Stimulated activated CD8-positive, alpha-beta memory T cell treated with anti-CD3 and anti-CD28 coated beads, Interleukin-15, amount 100 ng/mL, for 1 hour (primary cell): ENCODE results near the gene SNAPIN.
"Not testable (repeated sequence)": the region's sequence is repeated elsewhere in the genome, so short reads cannot be mapped to it uniquely, and the experiment has no call there.

ENCODE experiments used
- DNase-seq: peaks from one replicate; pipeline ENCODE4 v3.0.0-alpha.2; 2020; ENCODE audit warnings: low read depth

Gene SNAPIN

GRCh38 chr1:153647346-153647714, 11.2 kb upstream of the SNAPIN start:
- no peak for DNase-seq

- DNase-seq: no peak
These were observed 10.4 kb upstream of the SNAPIN start for GRCh38 chr1:153648000-153648643.

GRCh38 chr1:153649137-153649862, 9.2 kb upstream of the SNAPIN start:
- no peak for DNase-seq

GRCh38 chr1:153649863-153650235, 8.7 kb upstream of the SNAPIN start:
- DNase-seq: no peak

- DNase-seq: no peak
These were observed 6.7 kb upstream of the SNAPIN start for GRCh38 chr1:153651771-153652170.

GRCh38 chr1:153652805-153653500, 5.5 kb upstream of the SNAPIN start:
- DNase-seq: no peak

- DNase-seq: no peak
These were observed 3.2 kb upstream of the SNAPIN start for GRCh38 chr1:153655333-153655732.

GRCh38 chr1:153659175-153659534, 652 bp downstream of the SNAPIN start:
- no peak for DNase-seq

- DNase-seq: no peak
These were observed 1.2 kb downstream of the SNAPIN start for GRCh38 chr1:153659656-153660055.

- DNase-seq: no peak
These were observed 2.7 kb downstream of the SNAPIN start for GRCh38 chr1:153661111-153661708.

- DNase-seq: no peak
These were observed 3.8 kb downstream of the SNAPIN start for GRCh38 chr1:153662269-153662668.

GRCh38 chr1:153663211-153663610, 4.7 kb downstream of the SNAPIN start:
- DNase-seq: no peak

- no peak for DNase-seq
These were observed 8.9 kb downstream of the SNAPIN start for GRCh38 chr1:153667439-153667838.

- not testable (repeated sequence) for DNase-seq
These were observed 10.2 kb downstream of the SNAPIN start for GRCh38 chr1:153668672-153669071.

GRCh38 chr1:153669606-153670005, 11.1 kb downstream of the SNAPIN start:
- DNase-seq: no peak

GRCh38 chr1:153670257-153670858, 11.9 kb downstream of the SNAPIN start:
- DNase-seq: no peak

GRCh38 chr1:153670859-153671627, 12.5 kb downstream of the SNAPIN start, which contains the start of gene ILF2:
Gene ILF2, minus strand, starts transcription at chr1:153670993. Its CDS starts 71 bp downstream, at chr1:153670922.
- DNase-seq: peak; percentile 95

GRCh38 chr1:153671628-153672353, 13.3 kb downstream of the SNAPIN start:
- DNase-seq: not testable (repeated sequence)

- no peak for DNase-seq
These were observed 15.0 kb downstream of the SNAPIN start for GRCh38 chr1:153673511-153673910.

- DNase-seq: no peak
These were observed 19.4 kb downstream of the SNAPIN start for GRCh38 chr1:153677718-153678518.
